Heart left ventricle (tissue), 16 donors: ENCODE results near the gene CBFA2T2. TPM values are rescaled to one million over a fixed set of nuclear protein-coding genes. Genes with fewer than 3 reads are reported as not detected.
A peak's percentile ranks its signal among the peaks of the same experiment; 100 is the strongest.

Source experiments
- ATAC-seq, 4 donors: fragments of 200-7000 bp; cut with Tn5 transposase; one replicate each; pipeline ENCODE4 v1.9.1; 2020 to 2022; ENCODE audit warnings: moderate library complexity in 4 of 4, mild to moderate bottlenecking in 3 of 4, moderate number of reproducible peaks in 1 of 4
- DNase-seq, 5 donors: peaks; one replicate each; pipeline ENCODE4 v3.0.0-alpha.2; 2020
- H3K27ac ChIP-seq, 12 donors: fragments of 200-600 bp; sonication (generic) in 4 of 12; one replicate each; pipeline versions ENCODE4 v1.5.0 to v1.8.0; 2016 to 2022; ENCODE audit warnings: mild to moderate bottlenecking in 2 of 12
- H3K27me3 ChIP-seq, 9 donors: fragments of 200-600 bp; sonication (generic) in 2 of 9; one replicate each; pipeline versions ENCODE4 v1.5.1 to v1.8.0; 2016 to 2022; ENCODE audit warnings: mild to moderate bottlenecking in 3 of 9
- H3K36me3 ChIP-seq, 9 donors: fragments of 200-600 bp; sonication (generic) in 2 of 9; one replicate each; pipeline versions ENCODE4 v1.5.0 to v1.8.0; 2018 to 2022; ENCODE audit warnings: mild to moderate bottlenecking in 2 of 9
- H3K4me1 ChIP-seq, 12 donors: fragments of 200-600 bp; sonication (generic) in 4 of 12; one replicate each; pipeline versions ENCODE4 v1.5.0 to v1.8.0; 2016 to 2022; ENCODE audit warnings: mild to moderate bottlenecking in 3 of 12
- H3K4me3 ChIP-seq, 12 donors: fragments of 200-600 bp; sonication (generic) in 4 of 12; one replicate each; pipeline versions ENCODE4 v1.5.0 to v1.8.0; 2017 to 2022; ENCODE audit warnings: mild to moderate bottlenecking in 9 of 12, moderate library complexity in 4 of 12
- H3K9me3 ChIP-seq, 12 donors: fragments of 200-600 bp; sonication (generic) in 4 of 12; one replicate each; pipeline versions ENCODE4 v1.5.0 to v1.8.0; 2016 to 2022; ENCODE audit warnings: mild to moderate bottlenecking in 1 of 12
- POLR2A ChIP-seq, 2 donors: fragments of 450-650 bp; IDR thresholded peaks; one replicate each; pipeline ENCODE4 v1.6.1; 2017; ENCODE audit warnings: antibody characterized with exemption in 2 of 2, mild to moderate bottlenecking in 2 of 2, moderate library complexity in 2 of 2
- WGBS, 4 donors: extraction: QIAGEN DNeasy Blood & Tissue Kit in 2 of 4; methylation state at CpG; one replicate each; pipeline versions ENCODE4 v1.1.5 to v1.1.7; 2013 to 2018; 5-methylcytosine and 5-hydroxymethylcytosine counted together
- intact Hi-C, 10 donors: fragments of 100-400 bp; cut with DNase I; formaldehyde crosslinking; loops; one replicate each; pipeline versions ENCODE4 v1.11.1 to v1.14.2; 2022
- polyA plus RNA-seq, 2 donors: library from polyadenylated mRNA; stranded (reverse); fragments of 200-250 nt; gene quantifications; one replicate each; pipeline ENCODE4 v1.2.3, GENCODE V29; 2013
- total RNA-seq, 9 donors: library from RNA; depleted of rRNA in 2 of 9; stranded (reverse); fragments of >200 nt in 2 of 9; fragmentation: NEBNext Ultra II Directional in 3 of 9; extraction: Animal tissue kit (Norgen Biotek cat#: 25700) in 3 of 9; gene quantifications; one replicate each; pipeline versions ENCODE4 v1.1.0 to v1.2.4, GENCODE V29; 2016 to 2023
- TF ChIP-seq, protein P1 (sequence below), 12 donors: fragments of 200-600 bp; sonication (generic) in 4 of 12; IDR thresholded peaks; one replicate each; pipeline versions ENCODE4 v1.5.0 to v1.8.0; 2018 to 2022; ENCODE audit warnings: antibody characterized with exemption in 12 of 12, mild to moderate bottlenecking in 5 of 12
- donor health status: ischemic (EF 13 %, LVEDD 7.1; RV severe dilation, severe dysfunction).
- donor health status: healthy with polysubstance abuse.
- donor health status: DM: no; HTN: yes; CAD: no.
- donor health status: DM: no; HTN: no; CAD: no.
- donor health status: ischemic (EF 25% LVEDD 6.9; RV normal size, moderate dysfunction).
- donor health status: ischemic (EF 25% LVEDD 5.7; RV mildly dilated, moderate dysfunction).
- donor health status: healthy.
- donor health status: DM: yes; HTN: yes; CAD: no.
- donor health status: ischemic (EF 35%, LVEDD 5.7; RV mildly dilated, moderate dysfunction).
- donor health status: nonischemic (EF 11% LVEDD 7.7; RV severe dilation, severe dysfunction).
- donor health status: DM: yes; HTN: yes; CAD: no.
- donor health status: PGD.
- donor health status: ischemic (EF 29% LVEDD 5.4; RV normal size, mild dysfunction).
- donor health status: nonischemic (EF 23%, LVEDD 6.1; RV moderate dilation, normal function).

Gene CBFA2T2
- total and polyA plus RNA-seq, 11 donors = 4.6 to 15.0 (median 9.9) TPM

DNA sequence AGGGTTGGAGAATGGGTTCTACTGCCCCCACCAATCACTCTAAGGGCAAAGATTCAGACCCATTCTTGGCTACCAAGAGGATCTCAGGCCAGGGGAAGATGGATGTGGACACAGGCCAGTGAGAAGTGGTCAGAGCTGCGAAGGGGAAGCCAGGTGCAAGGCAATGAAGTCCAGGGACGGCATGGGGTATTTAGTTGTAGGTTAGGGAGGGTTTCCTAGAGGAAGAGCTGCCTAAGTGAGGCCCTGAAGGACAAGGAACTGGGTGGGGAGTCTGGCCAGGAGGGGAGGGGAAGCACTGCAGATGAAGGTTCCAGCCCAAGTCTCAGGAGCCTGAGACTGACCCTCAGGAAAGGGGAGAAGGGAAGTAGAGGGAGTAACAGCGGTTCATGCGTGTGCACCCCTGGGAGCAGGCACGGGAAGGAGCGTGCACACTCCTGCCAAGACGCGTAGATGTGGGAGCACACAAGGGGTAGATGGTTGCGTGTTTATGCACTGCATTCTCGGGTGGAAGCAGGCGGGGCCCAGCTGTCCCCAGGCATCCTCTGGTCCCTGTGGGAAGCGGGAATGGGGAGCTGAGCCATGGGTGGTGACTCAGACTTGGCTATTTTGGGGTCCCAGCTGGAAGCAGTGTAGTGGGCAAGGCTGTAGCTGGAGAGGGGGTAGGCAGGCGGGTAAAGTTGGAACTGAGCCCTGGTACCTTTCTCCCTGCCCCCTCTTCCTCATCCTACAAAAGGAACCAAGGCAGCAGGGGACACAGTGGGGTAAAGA lies 180.2 kb downstream of the CBFA2T2 start:
- Histone ChIP-seq H3K27ac (no peak overlapping the region), H3K27me3 (no peaks in the 10 kb centered on the region), H3K36me3 (peaks cover 0 to 34% (median 8%) of the 10 kb centered on the region in 9 donors), H3K9me3 (no peaks in the 10 kb centered on the region), H3K4me3 (no peak overlapping the region), H3K4me1 (peaks cover 3 to 61% (median 40%) of the 10 kb centered on the region in 12 donors)
- ATAC-seq (no peak), DNase-seq (peak in 2 of 5 donors; percentile 26 to 30)
- no peak for TF ChIP-seq POLR2A (IDR thresholded peaks at IDR 0.05)
- TF ChIP-seq, protein P1, sequence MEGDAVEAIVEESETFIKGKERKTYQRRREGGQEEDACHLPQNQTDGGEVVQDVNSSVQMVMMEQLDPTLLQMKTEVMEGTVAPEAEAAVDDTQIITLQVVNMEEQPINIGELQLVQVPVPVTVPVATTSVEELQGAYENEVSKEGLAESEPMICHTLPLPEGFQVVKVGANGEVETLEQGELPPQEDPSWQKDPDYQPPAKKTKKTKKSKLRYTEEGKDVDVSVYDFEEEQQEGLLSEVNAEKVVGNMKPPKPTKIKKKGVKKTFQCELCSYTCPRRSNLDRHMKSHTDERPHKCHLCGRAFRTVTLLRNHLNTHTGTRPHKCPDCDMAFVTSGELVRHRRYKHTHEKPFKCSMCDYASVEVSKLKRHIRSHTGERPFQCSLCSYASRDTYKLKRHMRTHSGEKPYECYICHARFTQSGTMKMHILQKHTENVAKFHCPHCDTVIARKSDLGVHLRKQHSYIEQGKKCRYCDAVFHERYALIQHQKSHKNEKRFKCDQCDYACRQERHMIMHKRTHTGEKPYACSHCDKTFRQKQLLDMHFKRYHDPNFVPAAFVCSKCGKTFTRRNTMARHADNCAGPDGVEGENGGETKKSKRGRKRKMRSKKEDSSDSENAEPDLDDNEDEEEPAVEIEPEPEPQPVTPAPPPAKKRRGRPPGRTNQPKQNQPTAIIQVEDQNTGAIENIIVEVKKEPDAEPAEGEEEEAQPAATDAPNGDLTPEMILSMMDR (IDR thresholded peaks at IDR 0.05) = no peak
- intact Hi-C loops = loop anchor here in 6 of 10 donors (2.0 to 5.0 kb wide), 5 partner anchors 62 to 268 kb away; partner anchors contain the start of genes ZNF341 (in 3 of the 6) and CDK5RAP1 (in 1 of the 6)
- WGBS, 4 donors = 56 to 63% (median 59%) methylated on average over 13 of the region's 13 CpGs

- Histone ChIP-seq H3K4me1 (peaks cover 3 to 63% (median 46%) of the 10 kb centered on the region in 12 donors), H3K4me3 (no peak overlapping the region), H3K9me3 (no peaks in the 10 kb centered on the region), H3K27me3 (no peaks in the 10 kb centered on the region), H3K27ac (no peak overlapping the region), H3K36me3 (peaks cover 0 to 34% (median 8%) of the 10 kb centered on the region in 9 donors)
- intact Hi-C loops = loop anchor here in 2 of 10 donors (5.0 kb wide), 1 partner anchor 61 kb away; the partner anchor contains the start of gene ZNF341 (in 2 of the 2)
- DNase-seq (no peak), ATAC-seq (no peak)
- WGBS, 4 donors = 87 to 95% (median 92%) methylated on average over 6 of the region's 6 CpGs
- TF ChIP-seq, protein P1 (IDR thresholded peaks at IDR 0.05) = no peak
- no peak for TF ChIP-seq POLR2A (IDR thresholded peaks at IDR 0.05)
Measured at GRCh38 chr20:33670715-33671499, 181.0 kb downstream of the CBFA2T2 start.

DNA sequence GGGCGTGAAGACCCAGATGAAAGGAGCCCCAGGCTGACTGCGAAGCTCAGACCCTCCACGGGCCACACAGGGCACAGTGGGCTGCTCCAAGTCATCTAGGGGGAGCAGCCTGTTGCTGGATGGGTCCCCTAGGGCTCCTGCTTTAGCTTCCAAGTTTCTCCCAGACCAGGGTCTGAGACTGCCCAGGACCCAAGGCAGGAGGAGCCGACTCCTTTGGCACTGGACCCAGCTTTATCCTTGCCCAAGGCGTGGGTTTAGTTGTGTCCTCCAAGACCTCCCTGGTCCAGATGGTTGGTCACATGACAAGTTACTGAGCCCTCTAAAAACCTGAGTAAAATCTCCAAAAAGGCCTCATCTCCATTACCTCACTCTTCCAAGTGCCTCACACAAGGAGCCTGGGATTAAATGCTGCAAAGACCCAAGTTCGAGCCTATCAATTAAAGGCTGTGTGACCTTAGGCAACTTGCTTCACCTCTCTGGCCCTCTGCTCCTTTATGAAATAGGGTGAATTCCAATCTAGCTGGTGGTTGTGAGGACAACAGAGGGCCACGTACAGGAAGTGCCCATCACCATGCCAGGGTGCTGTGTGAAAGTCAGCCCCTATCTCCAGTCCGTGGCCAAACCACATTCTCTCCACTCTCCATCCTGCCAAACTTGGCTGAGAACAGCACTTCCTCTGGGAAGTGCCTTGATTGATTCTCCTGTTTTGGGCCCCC lies 181.8 kb downstream of the CBFA2T2 start:
- TF ChIP-seq, protein P1 (IDR thresholded peaks at IDR 0.05) = no peak
- no peak for TF ChIP-seq POLR2A (IDR thresholded peaks at IDR 0.05)
- WGBS, 4 donors = 72 to 76% (median 74%) methylated on average over 8 of the region's 8 CpGs
- H3K36me3 ChIP-seq = peaks cover 0 to 34% (median 8%) of the 10 kb centered on the region in 9 donors
- H3K9me3 ChIP-seq = no peaks in the 10 kb centered on the region
- no peaks in the 10 kb centered on the region for H3K27me3 ChIP-seq
- H3K27ac ChIP-seq = no peak overlapping the region
- intact Hi-C loops = loop anchor here in 2 of 10 donors (5.0 kb wide), 1 partner anchor 61 kb away; the partner anchor contains the start of gene ZNF341 (in 2 of the 2)
- no peak for ATAC-seq
- DNase-seq = peak in 1 of 5 donors; percentile 23
- H3K4me3 ChIP-seq = no peak overlapping the region
- peaks cover 0 to 57% (median 41%) of the 10 kb centered on the region in 12 donors for H3K4me1 ChIP-seq
